A673 (cell line): ENCODE measurements around the gene SLC48A1. TPM values are rescaled to one million over a fixed set of nuclear protein-coding genes. Genes with fewer than 3 reads are reported as not detected.
A peak's percentile ranks its signal among the peaks of the same experiment; 100 is the strongest.

Experiments used
- BruUV-seq: library from RNA; stranded (reverse); fragments of 400-500 nt; replicated peaks from 2 replicates; lab custom pipeline; 2021; lab: Mats Ljungman, UMichigan
- CTCF ChIA-PET: fragments of 300-600 bp; sonication (Branson Sonifier 250); formaldehyde crosslinking; loops from one replicate; lab custom pipeline; 2022; ENCODE audit warnings: antibody characterized with exemption; lab: Charles Lee
- POLR2A ChIA-PET: fragments of 300-600 bp; sonication (Branson Sonifier 250); formaldehyde crosslinking; loops from one replicate; lab custom pipeline; 2022; ENCODE audit warnings: antibody characterized with exemption; ENCODE audit not compliant: low non-redundant PET; lab: Charles Lee
- DNase-seq: peaks from one replicate; pipeline ENCODE4 v3.0.0-alpha.2; 2015; ENCODE audit warnings: low spot score
- H3K27ac ChIP-seq: fragments of 200-600 bp; sonication (generic); 2 replicates; pipeline ENCODE4 v1.5.1; 2016; ENCODE audit warnings: mixed run types, low read depth, mild to moderate bottlenecking, mixed read lengths, antibody characterized with exemption, low read length; ENCODE audit not compliant: poor library complexity, severe bottlenecking
- H3K27me3 ChIP-seq: fragments of 200-600 bp; sonication (generic); replicated peaks from 2 replicates; pipeline ENCODE4 v1.6.1; 2017; ENCODE audit warnings: mixed run types, low read depth, mild to moderate bottlenecking, mixed read lengths, antibody characterized with exemption, low read length; ENCODE audit not compliant: insufficient read depth, poor library complexity
- H3K36me3 ChIP-seq: fragments of 200-600 bp; sonication (generic); 2 replicates; pipeline ENCODE4 v1.6.1; 2016; ENCODE audit warnings: mixed run types, mild to moderate bottlenecking, mixed read lengths, antibody characterized with exemption, low read length; ENCODE audit not compliant: insufficient read depth, poor library complexity, severe bottlenecking
- H3K4me1 ChIP-seq: fragments of 200-600 bp; sonication (generic); 2 replicates; pipeline ENCODE4 v1.6.1; 2017; ENCODE audit warnings: mixed run types, mild to moderate bottlenecking, mixed read lengths, antibody characterized with exemption, low read length; ENCODE audit not compliant: insufficient read depth, poor library complexity, severe bottlenecking
- H3K4me3 ChIP-seq: fragments of 200-600 bp; sonication (generic); 2 replicates; pipeline ENCODE4 v1.5.1; 2016; ENCODE audit warnings: low read depth, mixed run types, mild to moderate bottlenecking, mixed read lengths, low read length; ENCODE audit not compliant: poor library complexity, severe bottlenecking
- H3K9me3 ChIP-seq: fragments of 200-600 bp; sonication (generic); 2 replicates; pipeline ENCODE4 v1.6.1; 2016; ENCODE audit warnings: mixed run types, low read depth, mild to moderate bottlenecking, mixed read lengths, antibody characterized with exemption, low read length; ENCODE audit not compliant: poor library complexity, severe bottlenecking
- EZH2 ChIP-seq: fragments of 200-600 bp; sonication (generic); IDR thresholded peaks from 2 replicates; pipeline ENCODE4 v1.6.1; 2017; ENCODE audit warnings: borderline replicate concordance, low read depth, mild to moderate bottlenecking, mixed read lengths, antibody characterized with exemption, low read length; ENCODE audit not compliant: poor library complexity, severe bottlenecking
- intact Hi-C: fragments of 100-400 bp; cut with micrococcal nuclease; formaldehyde crosslinking; loops from one replicate; pipeline ENCODE4 v1.10.0; 2022; ENCODE audit not compliant: unreplicated experiment
- total RNA-seq: library from RNA; stranded (reverse); gene quantifications from 2 replicates; pipeline ENCODE4 v1.2.3, GENCODE V29; 2021
- TF ChIP-seq, protein P1 (sequence below): fragments of 300-800, 200-600 bp; sonication (generic); conservative IDR thresholded peaks from 2 replicates; pipeline ENCODE4 v1.5.1; 2017; ENCODE audit warnings: low read depth, mild to moderate bottlenecking, antibody characterized with exemption, low read length, moderate library complexity, mixed read lengths

Gene SLC48A1
- total RNA-seq, 1 experiment from 2014 or later: 39.3 TPM

DNA sequence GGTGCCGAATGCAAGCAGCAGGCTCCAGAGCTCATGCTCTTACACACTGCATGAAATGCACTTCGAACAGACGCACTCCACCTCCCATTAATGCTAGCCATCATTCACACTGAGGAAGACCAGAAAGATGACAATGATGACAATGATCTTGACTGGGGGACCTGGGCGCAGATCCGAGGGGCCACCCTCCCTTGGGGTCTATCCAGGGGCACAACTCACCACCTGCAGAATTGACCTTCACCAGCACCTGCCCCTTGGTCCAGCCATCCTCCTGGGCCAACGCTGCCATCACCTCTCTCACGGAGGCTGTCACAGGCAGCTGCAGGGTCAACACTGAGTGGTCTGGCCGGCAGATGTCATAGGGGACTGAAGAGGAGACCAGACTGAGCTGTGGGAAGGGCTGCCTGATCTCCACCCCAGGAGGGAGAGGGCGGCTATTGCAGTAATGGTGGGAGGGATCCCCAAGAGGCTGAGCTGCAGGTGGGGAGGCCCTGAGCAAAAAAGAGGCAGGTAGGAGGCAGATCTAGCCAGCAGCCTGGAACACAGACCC is 29.7 kb upstream of the SLC48A1 start:
- intact Hi-C loops: loop anchor here (5.0 kb wide), 1 partner anchor 34 kb away; no protein-coding TSS in a partner anchor
- no peak overlapping the region for H3K27ac ChIP-seq
- no peak overlapping the region for H3K4me3 ChIP-seq
- no TSS peak for BruUV-seq
- H3K4me1 ChIP-seq: peaks cover 39% of the 10 kb centered on the region
- POLR2A ChIA-PET: no interaction called here
- no peak for DNase-seq
- CTCF ChIA-PET: interaction anchor here (2.4 kb wide), 1 partner anchor 95 kb away, joined by 15 read pairs; no protein-coding TSS in a partner anchor
- H3K9me3 ChIP-seq: no peaks in the 10 kb centered on the region
- H3K36me3 ChIP-seq: no peaks in the 10 kb centered on the region
- no peaks in the 10 kb centered on the region for H3K27me3 ChIP-seq
- no peak for TF ChIP-seq EZH2
- TF ChIP-seq, protein P1, sequence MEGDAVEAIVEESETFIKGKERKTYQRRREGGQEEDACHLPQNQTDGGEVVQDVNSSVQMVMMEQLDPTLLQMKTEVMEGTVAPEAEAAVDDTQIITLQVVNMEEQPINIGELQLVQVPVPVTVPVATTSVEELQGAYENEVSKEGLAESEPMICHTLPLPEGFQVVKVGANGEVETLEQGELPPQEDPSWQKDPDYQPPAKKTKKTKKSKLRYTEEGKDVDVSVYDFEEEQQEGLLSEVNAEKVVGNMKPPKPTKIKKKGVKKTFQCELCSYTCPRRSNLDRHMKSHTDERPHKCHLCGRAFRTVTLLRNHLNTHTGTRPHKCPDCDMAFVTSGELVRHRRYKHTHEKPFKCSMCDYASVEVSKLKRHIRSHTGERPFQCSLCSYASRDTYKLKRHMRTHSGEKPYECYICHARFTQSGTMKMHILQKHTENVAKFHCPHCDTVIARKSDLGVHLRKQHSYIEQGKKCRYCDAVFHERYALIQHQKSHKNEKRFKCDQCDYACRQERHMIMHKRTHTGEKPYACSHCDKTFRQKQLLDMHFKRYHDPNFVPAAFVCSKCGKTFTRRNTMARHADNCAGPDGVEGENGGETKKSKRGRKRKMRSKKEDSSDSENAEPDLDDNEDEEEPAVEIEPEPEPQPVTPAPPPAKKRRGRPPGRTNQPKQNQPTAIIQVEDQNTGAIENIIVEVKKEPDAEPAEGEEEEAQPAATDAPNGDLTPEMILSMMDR: no peak

DNA sequence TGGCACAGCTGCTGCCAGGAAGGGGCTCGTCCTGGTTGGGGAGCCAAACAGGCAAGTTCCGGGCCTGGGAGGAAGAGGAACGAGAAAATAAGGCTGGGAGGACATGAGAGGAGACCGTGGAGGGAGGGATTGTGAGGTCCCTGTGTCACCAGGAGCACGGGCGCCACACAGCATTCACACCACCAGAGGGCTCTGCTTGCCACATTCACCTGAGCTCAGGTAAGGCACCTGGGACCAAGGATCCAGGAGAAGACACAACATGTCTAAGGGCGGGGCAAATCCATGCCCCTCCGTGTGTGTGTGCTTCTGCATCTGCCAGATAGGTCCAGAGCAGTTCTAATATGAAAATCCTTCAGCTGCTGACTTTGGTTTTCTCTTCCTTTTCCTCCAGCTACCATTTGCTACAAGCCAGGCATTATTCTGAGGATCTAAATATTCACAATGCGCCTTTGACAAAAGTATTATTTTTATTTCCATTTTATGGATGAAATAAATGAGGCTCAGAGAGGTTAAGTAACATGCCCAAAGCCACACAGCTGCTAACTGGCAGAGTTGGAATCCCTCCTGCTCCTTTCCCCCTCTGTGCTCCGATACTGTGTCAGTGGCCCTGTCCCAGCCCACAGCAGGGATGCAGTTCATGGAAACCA is 28.9 kb upstream of the SLC48A1 start:
- BruUV-seq: no TSS peak
- DNase-seq: no peak
- Histone ChIP-seq H3K27me3 (no peaks in the 10 kb centered on the region), H3K36me3 (no peaks in the 10 kb centered on the region), H3K4me1 (peaks cover 38% of the 10 kb centered on the region), H3K9me3 (no peaks in the 10 kb centered on the region), H3K27ac (no peak overlapping the region), H3K4me3 (no peak overlapping the region)
- ChIA-PET POLR2A (no interaction called here), CTCF (interaction anchor here (1.1 kb wide), 1 partner anchor 23 kb away, joined by 3 read pairs; no protein-coding TSS in a partner anchor)
- TF ChIP-seq, protein P1: peak; percentile 52
- TF ChIP-seq EZH2: no peak
- intact Hi-C loops: loop anchor here (5.0 kb wide), 1 partner anchor 33 kb away; no protein-coding TSS in a partner anchor

DNA sequence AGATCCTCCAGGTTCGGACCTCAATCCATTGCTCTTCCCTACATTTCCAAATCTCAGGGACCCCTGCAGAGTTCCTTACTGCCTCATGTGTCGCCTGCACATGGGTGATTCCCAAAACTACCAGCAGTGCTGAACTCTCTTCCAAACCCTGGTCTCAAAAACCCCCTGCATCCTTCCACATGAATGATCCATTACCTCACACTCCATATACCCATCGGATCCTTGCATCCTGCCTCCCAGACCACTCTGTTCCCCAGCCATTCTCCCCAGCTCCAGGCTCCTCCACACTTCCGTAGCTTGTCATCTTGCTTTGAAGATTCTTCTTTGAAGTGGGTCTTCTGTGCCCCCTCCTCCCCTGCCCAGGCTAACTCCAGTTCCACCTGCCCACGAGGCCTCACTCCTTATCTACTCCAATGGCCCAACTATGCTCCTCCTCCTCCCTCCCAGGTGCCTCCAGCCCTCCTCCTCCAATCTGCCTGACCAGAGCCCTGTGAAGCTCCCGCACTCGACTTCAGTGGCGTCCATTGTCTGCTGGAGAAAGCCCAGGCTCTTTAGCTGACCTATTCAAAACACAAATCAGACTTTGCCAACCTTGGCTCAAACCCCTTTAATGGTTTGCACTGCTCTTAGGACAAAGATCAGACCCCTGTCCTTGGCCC is 28.1 kb upstream of the SLC48A1 start:
- intact Hi-C loops: loop anchor here (5.0 kb wide), 1 partner anchor 32 kb away; no protein-coding TSS in a partner anchor
- CTCF ChIA-PET: interaction anchor here (1.1 kb wide), 1 partner anchor 22 kb away, joined by 3 read pairs; no protein-coding TSS in a partner anchor
- POLR2A ChIA-PET: no interaction called here

More for the DNA sequence above, 28.1 kb upstream of the SLC48A1 start:
- Histone ChIP-seq H3K4me3 (no peak overlapping the region), H3K27ac (no peak overlapping the region), H3K4me1 (peaks cover 30% of the 10 kb centered on the region), H3K36me3 (no peaks in the 10 kb centered on the region), H3K27me3 (no peaks in the 10 kb centered on the region), H3K9me3 (no peaks in the 10 kb centered on the region)
- BruUV-seq: no TSS peak
- TF ChIP-seq, protein P1: no peak
- TF ChIP-seq EZH2: no peak
- no peak for DNase-seq
